AG20443 (cell line): ENCODE results near the gene TFPT.

Source experiments
- DNase-seq: peaks from one replicate; pipeline ENCODE4 v3.0.0; 2012; ENCODE audit warnings: low spot score, mixed read lengths

Gene TFPT

DNA sequence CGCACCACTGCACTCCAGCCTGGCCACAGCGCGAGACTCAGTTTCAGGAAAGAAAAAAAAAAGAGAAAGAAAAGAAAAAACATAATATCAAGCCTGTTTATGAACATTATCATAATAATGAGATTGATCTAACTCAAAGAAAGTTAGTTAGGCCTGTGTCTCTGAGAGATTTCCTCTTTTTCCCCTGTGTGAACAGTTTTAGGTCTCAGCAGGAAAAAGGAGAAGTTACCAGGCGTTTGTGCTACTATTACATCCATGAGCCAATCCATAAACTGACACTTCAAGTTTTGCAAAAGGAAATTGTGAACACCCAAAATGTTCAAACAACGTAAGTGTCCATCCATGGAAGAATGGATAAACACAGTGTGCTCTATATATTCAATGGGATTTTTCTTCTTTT, 38.1 kb downstream of the TFPT start:
- DNase-seq, result no peak

DNA sequence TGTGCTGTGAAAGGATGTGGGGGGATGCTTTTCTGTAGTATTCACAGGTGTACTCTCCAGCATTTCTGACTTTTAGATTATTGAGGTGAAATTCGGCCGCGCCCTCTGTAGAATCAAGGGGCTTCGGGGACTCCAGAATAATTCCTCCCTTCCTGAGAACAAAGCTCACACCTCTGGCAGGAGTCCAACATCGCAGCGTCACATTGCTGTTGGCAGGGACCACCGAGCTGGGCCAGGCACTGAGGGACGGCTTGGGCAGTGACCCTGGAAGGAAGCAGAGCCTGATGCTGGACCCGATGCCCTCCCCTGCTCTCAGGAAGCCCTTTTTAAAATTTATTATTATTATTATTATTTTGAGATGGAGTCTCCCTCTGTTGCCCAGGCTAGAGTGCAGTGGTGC, 40.6 kb downstream of the TFPT start:
- DNase-seq, result no peak

DNA sequence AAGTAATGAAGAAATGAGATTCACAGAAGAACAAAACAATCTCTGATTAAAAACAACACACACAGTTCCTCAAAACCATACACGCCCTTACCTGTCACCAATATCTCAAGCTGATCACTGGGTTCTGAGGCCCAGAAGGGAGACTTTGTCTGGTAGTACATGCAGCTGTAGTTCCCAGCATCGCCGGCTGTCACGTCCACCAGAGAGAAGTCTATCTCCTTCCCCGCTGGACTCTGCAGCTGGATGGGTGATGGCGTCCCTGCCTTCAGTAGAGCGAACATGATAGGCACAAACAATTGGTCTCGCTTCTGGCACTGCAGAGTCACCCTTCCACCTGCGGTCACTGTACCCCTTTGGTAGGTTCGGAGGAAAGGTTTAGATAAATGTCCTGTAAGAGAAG, 41.6 kb downstream of the TFPT start:
- no peak for DNase-seq

DNA sequence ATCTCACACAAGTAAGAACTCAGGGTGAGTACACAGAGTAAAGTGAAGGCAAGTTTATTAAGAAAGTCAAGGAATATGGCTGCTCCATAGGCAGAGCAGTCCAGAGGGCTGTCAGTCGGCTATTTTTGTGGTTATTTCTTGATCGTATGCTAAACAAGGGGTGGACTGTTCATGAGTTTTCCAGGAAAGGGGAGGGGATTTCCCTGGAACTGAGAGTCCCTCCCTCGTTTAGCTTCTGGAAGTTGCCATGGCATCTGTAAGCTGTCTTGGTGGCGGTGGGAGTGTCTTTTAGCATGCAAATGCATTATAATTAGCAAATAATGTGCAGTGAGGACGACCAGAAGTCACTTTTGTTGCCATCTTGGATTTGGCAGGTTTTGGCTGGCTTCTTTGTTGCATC, 46.0 kb downstream of the TFPT start:
- no peak for DNase-seq

DNA sequence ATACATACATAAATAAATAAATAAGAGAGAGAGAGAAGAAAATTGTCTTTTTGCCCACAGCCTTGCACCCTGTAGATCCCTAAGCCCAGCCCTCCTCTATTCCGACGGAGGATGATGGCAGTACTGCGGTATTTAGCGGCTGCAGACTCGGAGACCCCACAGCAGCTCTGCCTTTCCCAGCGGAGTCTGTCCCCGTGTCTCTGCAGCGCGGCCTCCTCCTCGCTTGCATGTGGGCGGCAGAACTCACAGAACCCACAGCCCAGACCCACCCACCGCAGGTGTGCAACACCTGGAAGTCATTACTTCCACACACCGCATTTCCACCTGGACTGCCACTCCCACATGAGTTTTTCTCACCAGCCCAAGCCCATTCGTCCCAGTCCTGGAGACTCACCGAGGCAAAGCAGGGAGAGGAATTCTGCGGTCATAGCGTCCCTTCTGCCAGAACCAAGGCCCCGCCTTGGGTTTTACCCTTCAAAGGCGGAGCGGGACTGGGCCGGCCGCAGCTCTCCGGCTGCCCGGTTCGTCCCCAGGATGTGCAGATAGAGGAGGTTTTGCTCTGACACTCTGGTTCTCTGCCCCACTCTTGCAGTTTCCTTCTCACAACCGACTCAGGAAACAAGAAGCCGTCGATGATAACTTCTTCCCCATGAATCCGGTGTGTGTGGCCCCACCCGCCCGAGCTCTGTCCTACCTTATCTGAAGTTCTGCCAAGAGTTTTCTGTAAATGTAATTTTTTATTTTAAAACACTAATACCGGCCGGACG, 51.9 kb downstream of the TFPT start, which contains the start of gene VSTM1:
Gene VSTM1 (minus strand): TSS at position 548 of the 767 bp plus-strand sequence. CDS start 120 bp downstream, at position 428.
- no peak for DNase-seq

DNA sequence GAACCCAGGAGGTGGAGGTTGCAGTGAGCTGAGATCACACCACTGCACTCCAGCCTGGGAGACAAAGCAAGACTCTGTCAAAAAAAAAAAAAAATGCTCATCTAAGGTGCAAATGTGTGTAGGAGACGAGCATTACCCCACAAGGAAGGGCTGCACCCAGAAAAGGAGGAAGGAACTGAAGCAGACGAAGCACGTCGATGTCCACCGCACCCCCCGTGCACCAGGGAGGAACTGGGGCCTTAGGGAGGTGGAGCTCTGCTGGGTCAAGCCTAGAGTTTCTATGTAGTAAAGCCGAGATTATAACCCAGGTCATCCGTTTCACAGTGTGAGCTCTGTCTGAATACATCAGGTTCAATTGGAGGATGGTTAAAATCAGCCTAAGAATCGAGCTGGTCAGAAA, 52.8 kb downstream of the TFPT start:
- DNase-seq, result no peak
